Measurements from ENCODE around the gene LRRC36. TPM values are rescaled to one million over a fixed set of nuclear protein-coding genes. Genes with fewer than 3 reads are reported as not detected.

The LRRC36 gene
- total and polyA plus RNA-seq, 2 donors (not counting 3 experiments of a cell fraction or from before 2014, with no cell fraction given): 0.30 to 2.0 TPM

- H3K9me3 ChIP-seq (replicated peaks; ENCODE audit: control insufficient read depth, insufficient read depth, low read length): no peaks in the 10 kb centered on the region
- no peaks in the 10 kb centered on the region for H3K9me1 ChIP-seq (replicated peaks; ENCODE audit: control insufficient read depth, extremely low read depth, insufficient read depth, low read length)
- FAIRE-seq (no peak), DNase-seq (ENCODE audit: low read depth, low spot score) (no peak)
- ChIA-PET POLR2A (interaction anchor here (0.6 kb wide), 1 partner anchor 40 kb away, joined by 5 read pairs; no protein-coding TSS in a partner anchor), CTCF (interaction anchor here (1.6 to 2.0 kb wide), 2 partner anchors 12 to 39 kb away, joined by 3 to 12 read pairs; no protein-coding TSS in a partner anchor)
- dilution Hi-C loops (cut with MboI; ENCODE audit: extremely low pct_ligation_motif_present, low sequenced_read_pairs): no loop called here
- H3K27me3 ChIP-seq (ENCODE audit: control insufficient read depth in 2 of 2, insufficient read depth in 2 of 2, low read length in 2 of 2): no peaks in the 10 kb centered on the region
- no peak overlapping the region for H3K27ac ChIP-seq (ENCODE audit: insufficient read depth, low read depth, low read length)
- peaks cover 17% of the 10 kb centered on the region for H3K4me1 ChIP-seq (ENCODE audit: control insufficient read depth, extremely low read depth, insufficient read depth, low read length)
- H4K20me1 ChIP-seq (replicated peaks; ENCODE audit: control insufficient read depth, extremely low read depth, insufficient read depth, low read length): no peaks in the 10 kb centered on the region
- no TSS peak for BruUV-seq (replicated peaks)
- no peak overlapping the region for H3K4me2 ChIP-seq (ENCODE audit: insufficient read depth, low read length)
- H3K36me3 ChIP-seq (ENCODE audit: control insufficient read depth in 2 of 2, extremely low read depth in 1 of 2, insufficient read depth in 2 of 2, low read length in 2 of 2): no peaks in the 10 kb centered on the region
- H3K79me2 ChIP-seq (ENCODE audit: control insufficient read depth, insufficient read depth, low read length): no peaks in the 10 kb centered on the region
- TF ChIP-seq CTCF (IDR thresholded peaks at IDR 0.05; ENCODE audit: extremely low read depth in 1 of 2, insufficient read depth in 1 of 2, low read depth in 1 of 2, low read length in 2 of 2): no peak
- TF ChIP-seq MYC (IDR thresholded peaks at IDR 0.05; ENCODE audit: low read depth, low read length): no peak
- TF ChIP-seq FOS (IDR thresholded peaks at IDR 0.05; ENCODE audit: borderline replicate concordance, insufficient read depth, low read length): no peak
- no peak for TF ChIP-seq POLR2AphosphoS5 (IDR thresholded peaks at IDR 0.05; ENCODE audit: insufficient read depth, low read depth, low read length)
- TF ChIP-seq GATA2 (IDR thresholded peaks at IDR 0.05; ENCODE audit: insufficient read depth, insufficient read length, low read depth, low read length): no peak
- no peak for TF ChIP-seq MAX (IDR thresholded peaks at IDR 0.05; ENCODE audit: insufficient read depth, insufficient read length)
- no peak for TF ChIP-seq EZH2 (IDR thresholded peaks at IDR 0.05; ENCODE audit: borderline replicate concordance, low read depth, low read length, severe bottlenecking)
- TF ChIP-seq JUN (IDR thresholded peaks at IDR 0.05; ENCODE audit: borderline replicate concordance, insufficient read depth, insufficient read length, low read depth): no peak
- TF ChIP-seq POLR2A (IDR thresholded peaks at IDR 0.05; ENCODE audit: low read depth, low read length): no peak
- intact Hi-C loops (cut with micrococcal nuclease): no loop called here
- H3K9ac ChIP-seq (replicated peaks; ENCODE audit: extremely low read depth, insufficient read depth, low read length): no peak overlapping the region
- no peak overlapping the region for H2AFZ ChIP-seq (ENCODE audit: low read depth, low read length)
- no peak overlapping the region for H3K4me3 ChIP-seq (replicated peaks in 1 of 3; ENCODE audit: insufficient read depth in 1 of 3, low read depth in 1 of 3, low read length in 3 of 3)
Observed at GRCh38 chr16:67388191-67388590, 61.6 kb downstream of the LRRC36 start.
